Right renal pelvis (tissue), 4 donors: ENCODE measurements around the gene TSC22D3. TPM values are rescaled to one million over a fixed set of nuclear protein-coding genes. Genes with fewer than 3 reads are reported as not detected.

Experiments used
- DNase-seq, 4 donors: peaks; one replicate each; pipeline ENCODE4 v3.0.0-alpha.2; 2013; ENCODE audit warnings: low read depth in 4 of 4, low spot score in 3 of 4, missing footprints in 1 of 4
- polyA plus RNA-seq, 4 donors: library from polyadenylated mRNA; unstranded; fragments of 120-200 nt; gene quantifications; one replicate each; pipeline ENCODE4 v1.2.1, GENCODE V29; 2013; ENCODE audit not compliant: insufficient read length in 4 of 4

Gene TSC22D3
- polyA plus RNA-seq, 4 donors: 124 to 136 (median 130) TPM

- no peak for DNase-seq
These were observed 108.7 kb downstream of the TSC22D3 start for GRCh38 chrX:107666931-107667330.

Other genes starting within 250 kb of the TSC22D3 start
- 10 to 100 TPM; 52.6 to 56.6 (median 55.3) TPM for gene PRPS1, start 147.3 kb downstream of the TSC22D3 start, polyA plus RNA-seq
- under 1 TPM in 2 of 4 donors, not detected in 2; 0.05 to 0.08 TPM for gene NCBP2L, start 1.9 kb upstream of the TSC22D3 start, polyA plus RNA-seq
- 10 to 100 TPM; 10.9 to 13.0 (median 11.9) TPM for gene MID2, start 50.1 kb upstream of the TSC22D3 start, polyA plus RNA-seq
- gene TEX13B, start 206.6 kb upstream of the TSC22D3 start, polyA plus RNA-seq: not detected